ENCODE measurements around the gene TPBGL.

DNA sequence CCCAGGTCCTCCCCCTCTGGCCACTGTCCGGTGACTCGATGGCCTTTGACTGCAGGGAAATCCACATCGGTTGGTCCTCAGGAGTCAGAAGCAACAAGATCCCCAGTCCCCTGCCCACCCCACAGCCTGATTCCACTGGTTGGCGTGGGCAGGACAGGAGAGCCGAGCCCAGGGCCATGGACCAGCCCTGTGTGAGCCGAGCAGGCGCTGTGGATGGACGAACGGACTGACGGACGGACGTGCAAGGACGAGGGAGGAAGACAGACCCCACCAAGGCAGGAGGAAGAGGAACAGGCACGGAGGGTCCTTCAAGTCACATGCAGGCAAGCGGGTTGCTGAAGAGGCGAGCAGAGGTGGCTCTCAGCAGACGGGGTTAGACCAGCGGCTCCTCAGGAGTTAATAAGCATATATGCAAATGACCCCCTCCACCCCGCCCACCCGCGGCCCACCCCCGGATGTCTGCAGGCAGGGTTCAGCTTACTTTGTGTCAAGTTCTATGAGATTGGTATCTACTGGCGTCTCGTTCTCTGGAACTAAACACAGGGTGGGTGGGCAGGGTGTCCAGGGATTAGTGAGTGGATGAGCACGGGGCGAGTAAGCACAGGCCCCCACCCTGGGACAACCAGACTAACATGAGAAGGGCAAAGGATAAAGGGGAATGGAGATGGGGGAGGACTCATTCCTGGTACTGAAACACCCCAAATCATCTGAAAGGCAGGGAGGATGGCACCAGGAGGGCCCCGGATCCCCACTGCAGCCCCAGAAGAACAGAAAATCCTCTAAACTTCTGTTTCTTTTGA is 26.8 kb downstream of the TPBGL start:
- TF ChIP-seq, protein P1, sequence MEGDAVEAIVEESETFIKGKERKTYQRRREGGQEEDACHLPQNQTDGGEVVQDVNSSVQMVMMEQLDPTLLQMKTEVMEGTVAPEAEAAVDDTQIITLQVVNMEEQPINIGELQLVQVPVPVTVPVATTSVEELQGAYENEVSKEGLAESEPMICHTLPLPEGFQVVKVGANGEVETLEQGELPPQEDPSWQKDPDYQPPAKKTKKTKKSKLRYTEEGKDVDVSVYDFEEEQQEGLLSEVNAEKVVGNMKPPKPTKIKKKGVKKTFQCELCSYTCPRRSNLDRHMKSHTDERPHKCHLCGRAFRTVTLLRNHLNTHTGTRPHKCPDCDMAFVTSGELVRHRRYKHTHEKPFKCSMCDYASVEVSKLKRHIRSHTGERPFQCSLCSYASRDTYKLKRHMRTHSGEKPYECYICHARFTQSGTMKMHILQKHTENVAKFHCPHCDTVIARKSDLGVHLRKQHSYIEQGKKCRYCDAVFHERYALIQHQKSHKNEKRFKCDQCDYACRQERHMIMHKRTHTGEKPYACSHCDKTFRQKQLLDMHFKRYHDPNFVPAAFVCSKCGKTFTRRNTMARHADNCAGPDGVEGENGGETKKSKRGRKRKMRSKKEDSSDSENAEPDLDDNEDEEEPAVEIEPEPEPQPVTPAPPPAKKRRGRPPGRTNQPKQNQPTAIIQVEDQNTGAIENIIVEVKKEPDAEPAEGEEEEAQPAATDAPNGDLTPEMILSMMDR (conservative IDR thresholded peaks at IDR 0.05; ENCODE audit: low read depth in 2 of 2) = no peak
- TF ChIP-seq NANOG (IDR thresholded peaks at IDR 0.05; ENCODE audit: borderline replicate concordance) = no peak
- TF ChIP-seq, protein P2, sequence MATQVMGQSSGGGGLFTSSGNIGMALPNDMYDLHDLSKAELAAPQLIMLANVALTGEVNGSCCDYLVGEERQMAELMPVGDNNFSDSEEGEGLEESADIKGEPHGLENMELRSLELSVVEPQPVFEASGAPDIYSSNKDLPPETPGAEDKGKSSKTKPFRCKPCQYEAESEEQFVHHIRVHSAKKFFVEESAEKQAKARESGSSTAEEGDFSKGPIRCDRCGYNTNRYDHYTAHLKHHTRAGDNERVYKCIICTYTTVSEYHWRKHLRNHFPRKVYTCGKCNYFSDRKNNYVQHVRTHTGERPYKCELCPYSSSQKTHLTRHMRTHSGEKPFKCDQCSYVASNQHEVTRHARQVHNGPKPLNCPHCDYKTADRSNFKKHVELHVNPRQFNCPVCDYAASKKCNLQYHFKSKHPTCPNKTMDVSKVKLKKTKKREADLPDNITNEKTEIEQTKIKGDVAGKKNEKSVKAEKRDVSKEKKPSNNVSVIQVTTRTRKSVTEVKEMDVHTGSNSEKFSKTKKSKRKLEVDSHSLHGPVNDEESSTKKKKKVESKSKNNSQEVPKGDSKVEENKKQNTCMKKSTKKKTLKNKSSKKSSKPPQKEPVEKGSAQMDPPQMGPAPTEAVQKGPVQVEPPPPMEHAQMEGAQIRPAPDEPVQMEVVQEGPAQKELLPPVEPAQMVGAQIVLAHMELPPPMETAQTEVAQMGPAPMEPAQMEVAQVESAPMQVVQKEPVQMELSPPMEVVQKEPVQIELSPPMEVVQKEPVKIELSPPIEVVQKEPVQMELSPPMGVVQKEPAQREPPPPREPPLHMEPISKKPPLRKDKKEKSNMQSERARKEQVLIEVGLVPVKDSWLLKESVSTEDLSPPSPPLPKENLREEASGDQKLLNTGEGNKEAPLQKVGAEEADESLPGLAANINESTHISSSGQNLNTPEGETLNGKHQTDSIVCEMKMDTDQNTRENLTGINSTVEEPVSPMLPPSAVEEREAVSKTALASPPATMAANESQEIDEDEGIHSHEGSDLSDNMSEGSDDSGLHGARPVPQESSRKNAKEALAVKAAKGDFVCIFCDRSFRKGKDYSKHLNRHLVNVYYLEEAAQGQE (IDR thresholded peaks at IDR 0.05; ENCODE audit: unreplicated experiment) = no peak
